ENCODE results near the gene SCN2B. TPM values are rescaled to one million over a fixed set of nuclear protein-coding genes. Genes with fewer than 3 reads are reported as not detected.

Gene SCN2B
- total and polyA plus RNA-seq, 2 of the 13 experiments (the other 11 are each of a cell fraction or from before 2014, with no cell fraction given): 0.01 to 0.02 TPM

- TF ChIP-seq FOXO1 (CRISPR knock-in tag; IDR thresholded peaks at IDR 0.05) (peak; percentile 85), CSRNP1 (CRISPR knock-in tag; IDR thresholded peaks at IDR 0.05) (peak; percentile 78; the same call in 1 of the 2 replicates), POLR2G (IDR thresholded peaks at IDR 0.05; ENCODE audit: low read depth, low read length) (0 out of 2 replicates have a peak, but pooled peaks have one; percentile 24), GABPA (IDR thresholded peaks at IDR 0.05; ENCODE audit: low read depth, low read length) (no peak), GABPA (CRISPR knock-in tag; IDR thresholded peaks at IDR 0.05; ENCODE audit: low read depth) (peak; percentile 41; the same call in 1 of the 2 replicates), KAT2B (IDR thresholded peaks at IDR 0.05; ENCODE audit: borderline replicate concordance, low read depth, low read length) (peak; percentile 86), BHLHE40 (IDR thresholded peaks at IDR 0.05; ENCODE audit: low read length) (peak; percentile 87), ZNF264 (CRISPR knock-in tag; IDR thresholded peaks at IDR 0.05) (peak; percentile 87), ZFAT (CRISPR knock-in tag; conservative IDR thresholded peaks at IDR 0.05) (no peak), HNF4A (CRISPR knock-in tag; IDR thresholded peaks at IDR 0.05) (peak; percentile 91), RFXAP (CRISPR knock-in tag; IDR thresholded peaks at IDR 0.05; ENCODE audit: borderline replicate concordance) (peak; percentile 92), ZMYM3 (CRISPR knock-in tag; IDR thresholded peaks at IDR 0.05) (peak; percentile 33; the same call in 1 of the 2 replicates), ZNF430 (CRISPR knock-in tag; IDR thresholded peaks at IDR 0.05) (no peak), NFATC3 (CRISPR knock-in tag; IDR thresholded peaks at IDR 0.05) (no peak), RCOR2 (CRISPR knock-in tag; IDR thresholded peaks at IDR 0.05) (peak; percentile 53; the same call in 1 of the 2 replicates), BRF2 (CRISPR knock-in tag; IDR thresholded peaks at IDR 0.05) (peak; percentile 72), SPEN (CRISPR knock-in tag; IDR thresholded peaks at IDR 0.05; ENCODE audit: low read depth) (peak; percentile 49), PRMT3 (CRISPR knock-in tag; IDR thresholded peaks at IDR 0.05; ENCODE audit: borderline replicate concordance, low read depth) (no peak), MAFK (conservative IDR thresholded peaks at IDR 0.05 in 1 of 2, IDR thresholded peaks at IDR 0.05 in 1 of 2; ENCODE audit: low read length in 2 of 2) (0 out of 4 replicates have a peak, but pooled peaks of 1 of the 2 experiments have one; percentile 20), JUN (CRISPR knock-in tag; IDR thresholded peaks at IDR 0.05) (peak; percentile 94), ZNF782 (CRISPR knock-in tag; IDR thresholded peaks at IDR 0.05; ENCODE audit: borderline replicate concordance) (peak; percentile 56; the same call in 1 of the 2 replicates), ZNF746 (CRISPR knock-in tag; IDR thresholded peaks at IDR 0.05) (peak; percentile 48; the same call in 1 of the 2 replicates)
- TF ChIP-seq, protein P1, sequence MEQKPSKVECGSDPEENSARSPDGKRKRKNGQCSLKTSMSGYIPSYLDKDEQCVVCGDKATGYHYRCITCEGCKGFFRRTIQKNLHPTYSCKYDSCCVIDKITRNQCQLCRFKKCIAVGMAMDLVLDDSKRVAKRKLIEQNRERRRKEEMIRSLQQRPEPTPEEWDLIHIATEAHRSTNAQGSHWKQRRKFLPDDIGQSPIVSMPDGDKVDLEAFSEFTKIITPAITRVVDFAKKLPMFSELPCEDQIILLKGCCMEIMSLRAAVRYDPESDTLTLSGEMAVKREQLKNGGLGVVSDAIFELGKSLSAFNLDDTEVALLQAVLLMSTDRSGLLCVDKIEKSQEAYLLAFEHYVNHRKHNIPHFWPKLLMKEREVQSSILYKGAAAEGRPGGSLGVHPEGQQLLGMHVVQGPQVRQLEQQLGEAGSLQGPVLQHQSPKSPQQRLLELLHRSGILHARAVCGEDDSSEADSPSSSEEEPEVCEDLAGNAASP (CRISPR knock-in tag; IDR thresholded peaks at IDR 0.05; ENCODE audit: borderline replicate concordance): peak; percentile 64; the same call in 1 of the 2 replicates
- TF ChIP-seq, protein P2, sequence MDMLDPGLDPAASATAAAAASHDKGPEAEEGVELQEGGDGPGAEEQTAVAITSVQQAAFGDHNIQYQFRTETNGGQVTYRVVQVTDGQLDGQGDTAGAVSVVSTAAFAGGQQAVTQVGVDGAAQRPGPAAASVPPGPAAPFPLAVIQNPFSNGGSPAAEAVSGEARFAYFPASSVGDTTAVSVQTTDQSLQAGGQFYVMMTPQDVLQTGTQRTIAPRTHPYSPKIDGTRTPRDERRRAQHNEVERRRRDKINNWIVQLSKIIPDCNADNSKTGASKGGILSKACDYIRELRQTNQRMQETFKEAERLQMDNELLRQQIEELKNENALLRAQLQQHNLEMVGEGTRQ (IDR thresholded peaks at IDR 0.05; ENCODE audit: low read depth, low read length): no peak
- TF ChIP-seq, protein P2 (CRISPR knock-in tag; IDR thresholded peaks at IDR 0.05; ENCODE audit: borderline replicate concordance): peak; percentile 39; the same call in 1 of the 2 replicates
These were observed 35.8 kb upstream of the SCN2B start (continued) for GRCh38 chr11:118212131-118212725.
